Measurements from ENCODE around the gene MRTFB. TPM values are rescaled to one million over a fixed set of nuclear protein-coding genes. Genes with fewer than 3 reads are reported as not detected.
A peak's percentile ranks its signal among the peaks of the same experiment; 100 is the strongest.

Gene MRTFB
- total and polyA plus RNA-seq, 3 donors from 2014 or later = 41.4 to 140 (median 91.4) TPM

DNA sequence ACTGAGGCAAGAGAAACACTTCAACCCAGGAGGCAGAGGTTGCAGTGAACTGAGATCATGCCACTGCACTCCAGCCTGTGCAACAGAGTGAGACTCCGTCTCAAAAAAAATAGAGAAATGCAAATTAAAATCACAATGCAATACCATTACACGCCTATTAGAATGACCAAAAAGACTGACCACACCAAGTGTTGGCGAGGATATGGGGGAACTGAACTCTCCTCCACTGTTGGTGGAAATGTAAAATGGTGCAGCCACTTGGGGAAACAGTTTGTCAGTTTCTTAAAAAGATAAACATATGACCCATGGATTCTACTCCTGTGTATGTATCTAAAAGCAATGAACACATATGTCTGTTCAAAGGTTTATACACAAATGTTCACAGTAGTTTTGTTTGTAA lies 204.8 kb downstream of the MRTFB start:
- Histone ChIP-seq H3K27ac (no peak overlapping the region), H3K4me1 (no peaks in the 10 kb centered on the region), H3K36me3 (ENCODE audit: low read depth, missing control alignments) (no peaks in the 10 kb centered on the region), H3K4me3 (no peak overlapping the region), H3K9me3 (no peaks in the 10 kb centered on the region), H3K27me3 (no peaks in the 10 kb centered on the region)
- TF ChIP-seq CTCF (IDR thresholded peaks at IDR 0.05) (no peak), POLR2A (IDR thresholded peaks at IDR 0.05) (no peak)
- intact Hi-C loops (cut with DNase I; ENCODE audit: low total_unique reads) = no loop called here
- DNase-seq = no peak
- WGBS, 2 donors = 94 to 98% methylated on average over 3 of the region's 3 CpGs

DNA sequence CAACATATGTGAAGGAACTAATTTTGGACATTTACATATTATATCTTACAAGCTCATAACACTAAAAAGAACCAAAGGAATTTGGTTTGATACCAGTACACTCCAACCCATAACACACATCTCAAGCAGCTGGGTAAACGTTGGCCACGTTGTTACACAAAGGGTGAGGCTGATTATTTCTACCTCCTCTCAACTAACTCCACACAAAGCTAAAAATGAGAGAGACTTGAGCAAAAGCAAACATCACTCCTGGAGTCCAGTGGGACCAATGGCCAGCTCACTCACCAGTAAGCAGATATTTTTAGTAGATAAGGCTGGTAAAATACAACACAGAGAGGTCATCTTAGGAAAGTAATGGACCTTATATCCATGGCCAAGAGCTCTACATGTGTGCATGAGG lies 207.6 kb downstream of the MRTFB start:
- TF ChIP-seq POLR2A (IDR thresholded peaks at IDR 0.05) (no peak), CTCF (IDR thresholded peaks at IDR 0.05) (no peak)
- H3K9me3 ChIP-seq = no peaks in the 10 kb centered on the region
- H3K4me1 ChIP-seq = peaks cover 5% of the 10 kb centered on the region
- intact Hi-C loops (cut with DNase I; ENCODE audit: low total_unique reads) = no loop called here
- H3K4me3 ChIP-seq = no peak overlapping the region
- 40 to 45% methylated on average over 2 of the region's 2 CpGs for WGBS, 2 donors
- H3K27me3 ChIP-seq = no peaks in the 10 kb centered on the region
- H3K27ac ChIP-seq = peak overlapping the region in 1 of 2 donors; percentile 17
- no peaks in the 10 kb centered on the region for H3K36me3 ChIP-seq (ENCODE audit: low read depth, missing control alignments)
- DNase-seq = no peak

DNA sequence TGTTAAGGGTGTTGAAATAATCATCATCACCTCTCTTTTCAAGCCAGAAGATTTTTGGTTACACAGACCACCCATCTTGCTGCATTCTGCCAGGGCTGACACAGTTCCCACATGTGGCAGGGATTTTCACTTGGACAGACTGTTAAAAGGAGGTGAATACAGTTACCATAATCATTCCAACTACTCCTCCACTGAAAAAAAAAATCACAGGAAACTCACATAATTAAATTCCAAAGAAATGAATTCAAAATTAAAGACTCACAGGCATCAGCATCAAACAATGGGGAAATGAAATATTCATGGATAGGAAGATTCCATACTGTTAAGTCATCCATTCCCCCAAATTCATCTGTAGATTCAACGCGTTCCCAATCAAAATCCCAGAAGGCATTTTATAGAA lies 209.4 kb downstream of the MRTFB start:
- intact Hi-C loops (cut with DNase I; ENCODE audit: low total_unique reads) = loop anchor here (10.0 kb wide), 1 partner anchor 356 kb away; the partner anchor contains the start of gene ERCC4
- DNase-seq = no peak
- H3K9me3 ChIP-seq = no peaks in the 10 kb centered on the region
- WGBS, 2 donors = 91 to 92% methylated on average over 2 of the region's 2 CpGs
- no peaks in the 10 kb centered on the region for H3K36me3 ChIP-seq (ENCODE audit: low read depth, missing control alignments)
- H3K27me3 ChIP-seq = no peaks in the 10 kb centered on the region
- peaks cover 10% of the 10 kb centered on the region for H3K4me1 ChIP-seq
- H3K27ac ChIP-seq = no peak overlapping the region
- no peak overlapping the region for H3K4me3 ChIP-seq
- TF ChIP-seq CTCF (IDR thresholded peaks at IDR 0.05) (no peak), POLR2A (IDR thresholded peaks at IDR 0.05) (no peak)

DNA sequence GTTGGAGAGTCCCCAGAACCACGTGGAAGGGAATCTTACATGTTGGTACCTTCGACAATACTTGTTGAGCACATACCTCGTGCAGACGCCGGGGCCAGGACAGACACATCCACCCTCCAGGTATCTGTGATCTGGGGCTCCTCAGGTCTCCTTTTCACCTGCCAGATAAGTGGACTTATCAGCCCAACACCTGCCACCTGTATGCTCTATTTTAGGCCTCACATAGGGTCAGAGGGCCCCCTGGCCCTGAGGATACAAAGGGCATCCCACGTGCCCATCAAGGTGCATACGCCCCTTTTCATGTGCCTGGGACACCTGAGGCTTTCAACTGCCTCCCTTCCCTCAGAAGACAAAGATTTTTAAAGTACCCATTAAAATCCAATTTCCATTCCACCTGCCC lies 212.7 kb downstream of the MRTFB start:
- DNase-seq = no peak
- Histone ChIP-seq H3K27ac (no peak overlapping the region), H3K36me3 (ENCODE audit: low read depth, missing control alignments) (no peaks in the 10 kb centered on the region), H3K4me3 (no peak overlapping the region), H3K27me3 (no peaks in the 10 kb centered on the region), H3K9me3 (no peaks in the 10 kb centered on the region), H3K4me1 (peaks cover 10% of the 10 kb centered on the region)
- WGBS, 2 donors = 80 to 87% methylated on average over 7 of the region's 7 CpGs
- TF ChIP-seq POLR2A (IDR thresholded peaks at IDR 0.05) = no peak
- no peak for TF ChIP-seq CTCF (IDR thresholded peaks at IDR 0.05)
- intact Hi-C loops (cut with DNase I; ENCODE audit: low total_unique reads) = loop anchor here (10.0 kb wide), 1 partner anchor 359 kb away; the partner anchor contains the start of gene ERCC4

DNA sequence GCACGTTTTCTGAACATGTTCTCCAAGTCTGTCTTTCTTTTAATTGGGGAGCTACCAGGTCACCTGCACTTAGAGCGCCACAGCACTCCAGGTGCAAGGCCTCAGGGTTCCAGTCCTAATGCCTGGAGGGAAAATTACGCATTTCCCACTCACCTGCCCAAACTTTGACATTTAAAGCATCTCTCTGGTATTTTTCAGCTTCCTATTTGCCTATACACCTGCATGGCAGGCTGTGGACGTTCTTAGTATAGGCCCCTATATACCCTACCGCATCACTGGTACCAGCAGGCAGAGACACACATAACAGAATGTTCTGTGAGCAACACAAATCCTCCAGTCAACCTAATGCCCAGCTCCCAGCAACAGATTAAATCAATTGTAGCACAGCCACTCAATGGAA lies 213.3 kb downstream of the MRTFB start:
- DNase-seq = no peak
- WGBS, 2 donors = 59 to 66% methylated on average over 5 of the region's 5 CpGs

More for the DNA sequence above, 213.3 kb downstream of the MRTFB start:
- intact Hi-C loops (cut with DNase I; ENCODE audit: low total_unique reads) = loop anchor here (10.0 kb wide), 1 partner anchor 360 kb away; the partner anchor contains the start of gene ERCC4
- Histone ChIP-seq H3K27ac (no peak overlapping the region), H3K27me3 (no peaks in the 10 kb centered on the region), H3K4me1 (peaks cover 10% of the 10 kb centered on the region), H3K9me3 (no peaks in the 10 kb centered on the region), H3K36me3 (ENCODE audit: low read depth, missing control alignments) (no peaks in the 10 kb centered on the region), H3K4me3 (no peak overlapping the region)
- TF ChIP-seq POLR2A (IDR thresholded peaks at IDR 0.05) (no peak), CTCF (IDR thresholded peaks at IDR 0.05) (no peak)

Measured in testis (tissue), 3 donors.